Measurements from ENCODE around the gene CXCL13.

DNA sequence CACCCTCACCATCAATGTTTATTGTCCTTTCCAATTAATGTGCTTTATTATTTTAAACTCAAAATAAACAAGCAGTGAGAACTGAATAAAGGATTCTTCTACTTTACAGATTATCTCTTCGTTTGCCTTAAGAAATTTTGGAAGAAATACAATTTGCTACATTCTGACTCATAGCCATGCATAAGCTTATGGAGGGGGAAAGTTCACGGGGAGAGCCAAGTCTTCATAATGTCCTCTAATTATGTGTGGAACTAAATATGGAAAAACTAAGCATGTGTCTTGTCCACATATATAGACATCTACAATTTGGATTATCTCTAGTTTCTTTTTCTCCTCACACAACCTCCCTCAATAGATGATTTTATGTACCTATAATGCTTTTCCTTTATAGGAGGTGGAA lies 17.5 kb downstream of the CXCL13 start:
- TF ChIP-seq, protein P1, sequence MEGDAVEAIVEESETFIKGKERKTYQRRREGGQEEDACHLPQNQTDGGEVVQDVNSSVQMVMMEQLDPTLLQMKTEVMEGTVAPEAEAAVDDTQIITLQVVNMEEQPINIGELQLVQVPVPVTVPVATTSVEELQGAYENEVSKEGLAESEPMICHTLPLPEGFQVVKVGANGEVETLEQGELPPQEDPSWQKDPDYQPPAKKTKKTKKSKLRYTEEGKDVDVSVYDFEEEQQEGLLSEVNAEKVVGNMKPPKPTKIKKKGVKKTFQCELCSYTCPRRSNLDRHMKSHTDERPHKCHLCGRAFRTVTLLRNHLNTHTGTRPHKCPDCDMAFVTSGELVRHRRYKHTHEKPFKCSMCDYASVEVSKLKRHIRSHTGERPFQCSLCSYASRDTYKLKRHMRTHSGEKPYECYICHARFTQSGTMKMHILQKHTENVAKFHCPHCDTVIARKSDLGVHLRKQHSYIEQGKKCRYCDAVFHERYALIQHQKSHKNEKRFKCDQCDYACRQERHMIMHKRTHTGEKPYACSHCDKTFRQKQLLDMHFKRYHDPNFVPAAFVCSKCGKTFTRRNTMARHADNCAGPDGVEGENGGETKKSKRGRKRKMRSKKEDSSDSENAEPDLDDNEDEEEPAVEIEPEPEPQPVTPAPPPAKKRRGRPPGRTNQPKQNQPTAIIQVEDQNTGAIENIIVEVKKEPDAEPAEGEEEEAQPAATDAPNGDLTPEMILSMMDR (conservative IDR thresholded peaks at IDR 0.05; ENCODE audit: low read depth, low read length) = no peak
- no peak for TF ChIP-seq EZH2 (IDR thresholded peaks at IDR 0.05; ENCODE audit: borderline replicate concordance, low read depth, low read length, poor library complexity, severe bottlenecking)

Data from A673 (cell line).